GM21381 (cell line): Measurements from ENCODE around the gene COL9A2.
A peak's percentile ranks its signal among the peaks of the same experiment; 100 is the strongest.

ENCODE experiments used
- ATAC-seq: cut with Tn5 transposase; IDR thresholded peaks from one replicate; pipeline ENCODE4 v1.9.1; 2021; ENCODE audit warnings: mild to moderate bottlenecking, moderate library complexity; ENCODE audit not compliant: unreplicated experiment

Gene COL9A2

DNA sequence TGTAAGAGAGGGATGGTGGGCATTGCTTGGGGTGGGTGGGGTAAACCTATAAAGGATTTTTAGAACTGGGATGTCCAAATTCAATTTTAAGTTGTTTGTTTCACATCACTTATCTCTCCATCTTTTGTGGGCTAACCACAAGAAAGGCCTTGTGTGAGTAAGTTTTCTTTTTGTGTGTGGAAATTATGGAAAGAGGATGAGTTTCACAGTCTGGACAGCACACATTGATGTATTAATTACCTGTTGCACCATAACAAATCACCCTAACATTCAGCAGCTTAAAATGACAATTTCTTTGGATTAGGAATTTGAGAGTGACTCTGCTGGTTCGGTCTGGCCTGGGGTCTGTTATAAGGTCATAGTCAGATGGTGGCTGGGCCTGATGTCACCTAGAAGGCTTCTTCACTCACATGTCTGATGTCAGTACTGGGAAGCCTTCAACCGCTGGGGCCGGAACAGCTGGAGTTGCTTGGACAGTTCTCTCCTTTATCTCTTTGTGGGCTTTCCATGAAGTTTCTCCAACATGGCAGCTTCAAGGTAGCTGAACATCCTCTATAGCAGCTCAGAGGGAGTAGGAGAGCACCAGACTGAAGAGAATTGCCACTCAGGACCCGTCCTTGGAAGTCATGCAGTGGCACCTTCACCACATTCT is 2.0 kb upstream of the COL9A2 start:
- no peak for ATAC-seq

DNA sequence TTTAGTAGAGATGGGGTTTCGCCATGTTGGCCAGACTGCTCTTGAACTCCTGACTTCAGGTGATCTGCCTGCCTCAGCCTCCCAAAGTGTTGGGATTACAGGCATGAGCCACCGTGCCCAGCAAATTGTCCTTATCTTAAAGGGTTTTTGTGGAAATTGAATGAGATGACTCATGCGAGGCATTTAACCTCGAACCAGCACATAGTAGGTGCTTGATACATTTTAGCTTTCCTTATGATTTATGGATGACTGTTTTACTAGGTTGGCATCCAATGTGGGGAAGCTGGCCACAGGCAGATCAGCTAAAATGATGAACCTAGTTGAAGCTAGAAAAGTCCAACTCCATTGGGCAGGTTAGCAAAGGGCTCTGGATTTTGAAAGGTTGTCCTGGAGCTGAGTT is 1.4 kb upstream of the COL9A2 start:
- ATAC-seq, result no peak

DNA sequence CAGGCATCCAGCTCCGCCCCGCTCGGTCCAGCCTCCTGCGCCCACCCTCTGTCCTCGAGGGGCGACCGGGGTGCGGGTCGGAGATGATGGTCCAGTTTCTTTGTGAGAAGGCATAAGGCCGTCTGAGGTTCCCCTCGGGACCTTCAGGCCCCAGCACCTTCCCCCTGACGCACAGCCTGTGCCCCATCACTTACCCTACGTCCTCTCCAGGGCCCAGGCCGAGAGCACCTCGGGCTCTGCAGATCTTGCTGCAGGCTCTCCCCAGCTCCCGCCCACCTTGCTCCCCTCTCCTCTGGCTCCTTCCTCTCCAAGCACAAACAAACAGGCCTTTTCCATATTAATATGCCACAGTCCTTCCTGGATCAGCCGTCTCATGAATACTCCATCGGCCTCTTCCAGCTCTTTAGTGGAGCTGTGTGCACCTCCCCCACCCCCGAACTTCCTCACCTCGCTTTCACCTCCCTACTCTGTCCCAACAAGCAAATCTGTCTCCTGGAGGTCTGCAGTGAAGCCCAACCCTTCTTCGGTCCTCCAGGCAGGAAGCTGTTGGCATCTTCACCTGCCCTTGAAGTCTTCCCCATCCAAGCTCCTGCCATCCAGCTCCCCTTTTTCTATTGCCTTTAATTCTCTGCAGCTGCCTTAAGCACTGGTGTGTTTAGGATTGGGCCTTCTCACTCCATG is 448 bp upstream of the COL9A2 start:
- ATAC-seq, result no peak

DNA sequence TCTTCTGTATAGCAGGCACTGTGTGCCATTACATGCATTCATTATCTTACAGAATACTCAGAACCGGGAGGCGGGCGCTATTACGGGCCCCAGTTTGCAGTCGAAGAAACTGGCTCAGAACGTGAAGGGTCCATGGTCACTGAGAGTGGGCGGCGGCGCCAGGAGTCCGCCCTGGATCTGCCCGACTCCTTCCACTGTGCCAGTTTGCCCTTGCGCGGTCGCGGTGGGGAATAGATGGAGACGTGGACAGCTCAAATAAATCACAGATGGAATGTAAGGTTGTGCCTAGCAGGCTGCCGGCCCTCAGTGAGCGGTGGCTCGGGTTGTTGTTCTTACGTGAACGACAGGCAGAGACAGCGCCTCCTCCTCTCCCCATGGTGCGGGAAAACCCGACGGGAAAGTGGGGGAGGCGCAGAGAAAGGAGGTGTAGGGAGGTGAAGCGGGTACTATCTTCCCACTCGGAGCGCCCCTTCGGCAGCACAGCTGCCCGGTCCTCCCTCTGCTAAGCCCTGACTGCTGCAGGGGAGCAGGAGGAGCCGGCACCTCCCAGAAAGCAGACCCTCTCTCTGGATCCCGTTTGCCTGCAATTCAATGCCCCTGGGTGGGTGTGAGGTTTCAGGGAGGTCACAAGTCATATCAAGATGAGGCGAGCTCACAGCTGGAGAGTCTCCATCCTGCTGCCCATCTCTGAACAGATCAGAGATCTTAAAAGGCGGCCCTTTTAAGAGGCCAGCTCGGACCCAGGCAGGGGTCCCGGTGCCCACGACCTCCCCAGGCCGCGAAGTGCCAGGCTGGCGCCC is 1.1 kb downstream of the COL9A2 start:
- no peak for ATAC-seq

DNA sequence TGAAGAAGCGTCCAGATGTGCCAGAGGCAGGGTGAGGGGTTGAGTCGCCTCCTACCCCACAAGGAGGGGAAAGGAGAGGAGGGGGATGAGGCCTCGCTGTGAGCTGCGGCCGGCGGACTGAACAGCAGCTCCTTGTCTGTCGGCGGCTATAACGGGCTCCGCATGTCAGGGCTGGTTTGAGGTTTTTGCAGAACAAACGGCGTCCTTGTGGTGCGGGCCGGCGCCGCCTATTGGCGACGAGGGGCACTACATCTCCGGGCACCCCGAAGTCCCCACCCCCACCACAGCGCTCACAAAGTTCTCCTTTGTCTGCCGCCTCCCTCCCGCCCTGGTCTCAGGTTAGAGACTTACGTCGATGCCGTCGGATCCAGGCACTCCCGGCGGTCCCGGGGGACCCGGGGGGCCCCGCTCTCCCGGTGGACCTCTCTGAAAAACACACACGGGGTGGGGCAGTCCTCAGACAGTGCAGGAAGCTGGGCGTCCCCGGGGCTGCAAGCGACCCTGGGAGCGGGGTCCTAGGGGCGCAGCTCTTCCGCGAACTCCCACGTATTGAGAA is 1.8 kb downstream of the COL9A2 start:
- ATAC-seq, result peak; percentile 57

DNA sequence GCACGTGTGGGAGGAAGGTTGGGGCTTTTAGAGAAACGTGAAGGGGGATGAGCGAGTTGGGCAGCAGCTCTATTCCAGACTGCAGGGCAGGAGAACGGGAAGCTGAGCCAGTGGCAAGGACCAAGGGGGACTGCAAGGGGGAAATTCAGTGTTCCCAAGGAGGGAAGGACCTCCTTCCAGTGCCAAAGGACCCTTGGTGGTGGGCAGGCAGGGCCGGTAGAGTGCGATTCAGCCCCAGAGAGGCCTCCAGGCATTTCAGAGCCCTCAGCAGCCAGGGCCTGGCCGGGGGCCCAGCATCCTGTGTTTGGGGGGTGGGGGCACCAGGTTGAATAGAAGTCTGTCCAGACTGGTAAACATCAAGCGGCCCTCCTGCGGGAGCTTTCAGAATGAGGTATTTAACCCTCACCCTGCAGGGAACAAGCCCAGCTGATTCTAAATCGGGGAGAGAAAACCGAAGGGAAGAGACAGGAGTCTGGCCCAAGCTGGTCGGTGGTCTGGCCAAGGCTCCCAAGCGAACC is 2.3 kb downstream of the COL9A2 start:
- no peak for ATAC-seq

DNA sequence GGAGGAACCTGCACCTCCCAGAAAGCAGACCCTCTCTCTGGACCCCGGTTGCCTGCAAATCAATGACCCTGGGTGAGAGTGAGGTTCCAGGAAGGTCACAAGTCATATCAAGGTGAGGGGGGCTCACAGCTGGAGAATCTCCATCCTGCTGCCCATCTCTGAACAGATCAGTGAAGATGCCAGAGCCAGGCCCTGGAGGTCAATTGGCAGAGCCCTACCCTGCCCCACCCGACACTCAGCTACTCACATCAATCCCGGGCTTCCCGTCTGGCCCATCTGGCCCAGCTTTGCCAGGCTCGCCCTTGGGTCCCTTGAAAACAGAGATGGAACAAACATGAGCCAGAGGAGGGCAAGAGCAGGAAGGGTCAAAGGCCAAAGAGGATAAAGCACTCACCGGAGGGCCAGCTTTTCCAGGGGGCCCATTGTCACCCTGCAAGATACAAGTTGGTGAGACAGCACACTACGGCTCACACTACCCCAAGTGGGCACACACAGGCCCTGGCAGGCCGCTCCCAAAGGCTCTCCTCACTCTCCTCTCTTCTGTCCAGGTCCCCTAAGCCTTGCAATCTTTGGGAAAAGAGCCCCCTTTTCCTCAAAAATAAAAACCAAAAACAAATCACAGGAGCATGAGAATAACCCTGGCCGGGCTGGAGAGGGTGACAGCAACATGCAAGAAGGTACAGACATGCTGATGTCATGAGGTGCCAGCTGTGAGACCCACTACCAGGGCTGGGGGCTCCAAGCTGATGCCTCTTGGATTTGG is 2.9 kb downstream of the COL9A2 start:
- no peak for ATAC-seq

DNA sequence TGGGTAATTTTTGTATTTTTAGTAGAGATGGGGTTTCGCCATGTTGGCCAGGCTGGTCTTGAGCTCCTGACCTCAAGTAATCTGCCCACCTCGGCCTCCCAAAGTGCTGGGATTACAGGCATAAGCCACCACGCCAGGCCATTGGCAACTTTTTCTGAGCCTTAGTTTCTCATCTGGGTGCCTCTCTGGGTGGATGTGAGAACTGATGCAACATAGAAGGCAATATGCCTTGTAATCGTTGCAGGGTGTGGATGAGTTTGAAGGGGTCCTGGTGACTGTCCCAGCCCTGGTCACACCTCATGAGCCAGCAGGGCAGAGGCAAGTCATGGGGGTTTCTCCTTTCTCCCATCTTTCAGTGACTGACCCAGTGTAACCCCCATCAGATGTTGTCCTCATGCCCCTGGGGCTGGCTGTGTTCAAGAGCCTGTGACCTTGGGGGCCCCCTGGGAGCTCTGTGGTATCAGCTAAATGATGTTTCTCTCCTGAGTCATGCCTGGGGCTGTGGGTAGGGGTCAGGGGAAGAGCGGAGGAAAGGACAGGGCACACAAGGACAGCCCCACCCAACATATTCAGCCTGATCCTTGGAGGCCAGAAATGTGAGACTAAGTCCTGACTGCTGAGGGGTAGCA is 3.6 kb downstream of the COL9A2 start:
- ATAC-seq, result no peak

DNA sequence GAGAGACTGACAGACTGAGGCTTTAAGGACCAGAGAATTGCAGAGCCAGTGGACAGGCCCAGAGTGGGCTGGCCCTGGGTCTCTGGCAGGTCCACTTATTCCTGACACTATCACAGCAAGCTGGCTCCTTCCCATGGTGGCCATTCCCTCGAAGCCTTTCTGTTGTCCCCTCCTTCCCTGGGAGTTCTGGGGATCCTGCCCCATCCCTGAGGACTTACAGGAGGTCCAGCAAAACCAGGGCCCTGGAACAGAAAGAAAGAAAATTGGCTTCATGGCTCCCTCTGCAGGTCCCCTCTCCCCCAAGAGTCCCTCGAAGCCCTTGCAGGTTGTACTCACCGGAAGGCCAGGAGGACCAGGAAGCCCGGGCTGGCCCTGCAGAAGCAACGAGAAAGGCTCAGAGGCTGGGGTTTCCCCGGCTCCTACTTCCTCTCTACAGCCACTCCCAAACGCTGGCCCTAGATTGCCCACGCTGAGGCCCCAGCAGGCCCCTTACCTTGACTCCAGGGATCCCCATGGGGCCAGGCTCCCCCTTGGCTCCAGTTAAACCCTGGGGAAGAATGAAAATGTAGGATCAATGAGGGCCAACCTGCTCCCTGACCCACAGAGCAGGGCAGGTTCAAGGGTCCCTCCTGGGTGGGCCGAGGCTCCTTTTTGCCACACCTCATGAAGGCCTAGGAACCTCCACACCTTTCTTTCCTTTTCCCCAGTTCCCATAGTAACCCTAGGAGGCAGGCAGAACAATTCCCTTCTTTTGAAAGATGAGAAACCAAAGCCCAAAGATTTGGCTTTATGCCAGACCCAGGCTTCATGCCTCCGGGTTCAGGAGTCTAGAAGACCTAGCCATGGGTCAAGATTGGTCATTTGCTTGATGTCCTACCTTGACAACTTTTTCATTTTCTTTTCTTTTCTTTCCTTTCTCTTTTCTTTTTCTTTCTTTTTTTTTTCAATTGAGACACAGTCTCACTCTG is 4.6 kb downstream of the COL9A2 start:
- ATAC-seq, result no peak

DNA sequence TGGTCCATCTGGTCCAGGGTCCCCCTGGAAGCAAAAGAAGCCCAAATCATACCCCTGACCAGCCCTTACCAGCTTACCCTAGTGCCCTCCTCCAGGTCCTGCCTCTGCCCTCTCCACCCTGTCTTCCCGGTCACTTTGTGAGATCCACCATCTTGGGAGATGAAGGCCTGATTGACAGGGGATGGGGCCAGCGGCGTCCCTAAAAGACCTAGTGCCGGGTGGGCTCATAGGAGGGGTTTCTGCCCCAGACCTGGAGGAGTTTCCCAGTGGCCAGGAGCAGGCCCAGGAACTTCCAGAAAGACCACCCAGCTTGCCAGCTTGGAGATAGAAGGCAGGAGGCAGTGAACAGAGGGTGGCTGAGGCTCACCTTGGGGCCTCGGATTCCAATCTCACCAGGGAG is 5.4 kb downstream of the COL9A2 start:
- ATAC-seq, result no peak

DNA sequence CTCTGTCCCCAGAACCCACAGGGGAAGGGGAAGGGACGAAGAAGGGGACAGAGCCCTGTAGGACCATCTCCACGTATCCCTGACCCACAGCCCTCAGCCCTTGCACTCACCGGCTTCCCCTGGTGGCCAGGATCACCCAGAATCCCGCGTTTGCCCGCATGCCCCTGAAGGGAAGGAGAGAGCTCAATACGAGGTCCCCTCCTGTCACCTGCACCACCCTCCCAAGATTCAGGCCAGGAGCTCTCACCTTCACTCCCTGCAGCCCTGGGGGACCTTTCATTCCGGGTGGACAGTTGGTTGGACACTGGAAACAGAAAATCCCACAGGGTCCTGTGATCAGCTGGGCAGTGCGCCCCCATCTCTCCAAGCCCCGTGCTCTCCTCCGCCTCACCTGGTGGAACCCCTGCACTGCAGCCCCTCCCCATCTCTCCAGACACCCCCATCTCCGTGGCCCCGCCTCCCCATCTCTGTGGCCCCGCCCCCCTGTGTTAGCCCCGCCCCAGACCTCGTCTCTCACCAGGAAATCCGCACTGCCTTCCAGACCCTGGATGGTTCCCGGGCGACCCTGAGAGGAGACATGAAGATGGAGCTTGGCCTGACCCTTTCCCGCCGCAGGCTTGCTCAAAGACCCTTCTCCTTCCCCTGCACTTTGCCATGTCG is 6.0 kb downstream of the COL9A2 start:
- no peak for ATAC-seq

DNA sequence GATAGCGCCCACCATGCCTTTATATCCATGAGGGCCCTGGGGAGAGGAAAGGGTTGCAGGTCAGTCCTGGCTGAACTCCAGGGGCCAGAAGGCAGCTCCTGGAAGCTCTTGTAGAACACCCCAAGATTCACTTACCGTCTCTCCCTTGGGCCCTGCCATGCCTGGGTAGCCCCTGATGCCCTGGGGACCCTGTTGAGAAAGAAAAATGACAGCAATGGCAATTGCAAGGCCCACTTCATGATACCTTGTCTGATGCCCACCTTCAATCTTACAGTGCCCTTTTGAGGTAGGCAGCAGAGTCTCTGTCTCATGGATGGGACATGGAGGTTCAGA is 7.0 kb downstream of the COL9A2 start:
- no peak for ATAC-seq

DNA sequence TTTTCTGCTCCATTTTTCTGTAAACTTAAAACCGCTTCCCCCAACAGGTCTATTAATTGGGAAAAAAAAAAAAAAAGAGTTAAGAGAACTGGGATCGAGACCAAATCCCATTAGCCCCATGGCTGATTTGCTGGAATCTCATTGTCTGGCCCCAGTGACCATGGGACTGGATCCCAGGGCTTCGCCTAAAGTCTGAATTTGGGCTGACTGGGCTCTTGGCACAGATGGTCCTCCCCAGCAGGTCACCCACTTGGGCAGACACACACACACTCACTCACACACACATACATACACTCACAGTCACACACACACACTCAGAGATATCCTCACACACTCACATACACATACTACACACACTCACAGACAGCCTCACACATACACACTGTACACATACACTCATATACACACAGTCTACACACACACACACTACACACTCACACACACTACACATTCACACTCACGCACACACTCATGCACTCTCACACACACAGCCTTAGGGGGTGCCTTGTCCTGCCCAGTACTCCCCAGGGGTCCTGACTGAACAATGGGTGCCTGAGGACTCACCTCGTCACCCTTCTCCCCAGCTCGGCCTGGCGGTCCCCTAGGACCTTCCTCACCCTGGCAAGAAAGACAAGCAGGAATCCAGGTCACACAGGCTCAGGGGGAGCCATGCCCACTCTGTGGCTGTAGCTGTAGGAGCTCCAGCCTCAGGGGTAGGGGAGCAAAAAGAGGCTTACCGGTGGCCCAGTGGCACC is 7.5 kb downstream of the COL9A2 start:
- ATAC-seq, result no peak

DNA sequence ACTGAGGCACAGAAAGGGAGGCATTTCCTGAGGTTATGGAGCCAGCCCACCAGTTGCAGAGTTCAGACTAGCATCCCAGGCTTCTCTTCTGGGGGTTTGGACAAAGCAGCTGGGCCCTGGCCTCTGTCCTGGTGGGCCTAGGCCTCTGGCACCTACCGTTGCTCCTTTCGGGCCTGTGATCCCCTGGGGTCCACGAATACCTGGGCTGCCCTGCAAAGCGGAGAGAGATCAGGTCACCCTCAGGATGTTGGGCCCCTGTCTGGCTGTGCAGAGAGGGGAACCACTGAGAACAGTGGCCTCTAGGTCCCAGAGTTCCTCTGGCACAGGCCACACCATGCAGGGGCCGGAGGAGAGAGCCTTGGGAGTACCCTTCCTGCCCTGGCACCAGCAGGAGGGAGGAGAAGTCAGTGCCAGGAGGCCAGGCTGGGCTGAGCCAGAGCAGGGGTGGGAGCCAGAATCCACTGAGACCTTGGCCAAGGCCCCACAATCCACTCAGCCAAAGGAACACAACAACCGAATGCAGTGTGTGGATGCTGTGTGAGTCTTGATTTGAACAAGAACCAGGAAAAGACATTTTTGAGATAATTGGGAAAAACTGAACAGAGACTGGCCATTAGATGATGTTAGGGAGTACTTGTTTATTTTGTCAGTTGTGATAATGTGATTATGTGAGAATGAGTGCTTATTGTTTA is 8.9 kb downstream of the COL9A2 start:
- ATAC-seq, result no peak

DNA sequence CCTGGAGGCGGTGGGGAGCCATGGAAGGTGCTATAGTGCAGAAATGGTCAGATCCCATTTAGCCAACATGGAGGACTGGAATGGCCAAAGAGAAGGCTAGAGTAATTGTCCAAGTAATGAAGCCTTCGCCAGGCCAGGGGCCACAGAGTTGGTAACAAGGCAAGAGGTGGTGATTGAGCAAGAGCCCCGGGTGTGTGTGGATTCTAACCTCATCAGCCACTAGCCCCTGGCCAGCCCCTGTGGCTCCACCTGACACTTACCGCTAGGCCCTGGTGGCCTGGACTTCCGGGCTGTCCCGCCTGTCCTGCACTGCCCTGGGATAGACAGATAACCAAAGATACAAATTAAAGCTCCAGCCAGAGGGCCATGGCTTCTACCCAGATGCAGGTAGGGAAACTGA is 9.9 kb downstream of the COL9A2 start:
- ATAC-seq, result no peak

DNA sequence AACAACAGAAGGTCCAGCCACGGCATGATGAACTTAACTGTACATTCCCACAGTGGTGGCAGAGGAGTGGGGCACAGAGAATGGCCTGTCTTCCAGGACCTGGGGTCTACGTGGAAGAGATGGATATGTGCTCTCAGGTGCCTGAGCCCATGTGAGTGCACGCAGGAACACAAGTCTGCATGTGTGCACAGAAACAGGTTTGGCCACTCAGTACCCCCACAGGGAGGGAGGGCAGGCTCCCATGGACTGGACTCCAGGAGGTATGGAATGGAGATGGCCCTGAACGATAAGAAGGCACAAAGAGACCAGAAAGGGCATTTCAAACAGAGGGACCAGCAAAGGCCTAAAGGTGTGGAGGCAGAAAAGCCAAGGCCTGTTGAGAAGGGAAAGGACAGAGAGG is 10.8 kb downstream of the COL9A2 start:
- ATAC-seq, result no peak

DNA sequence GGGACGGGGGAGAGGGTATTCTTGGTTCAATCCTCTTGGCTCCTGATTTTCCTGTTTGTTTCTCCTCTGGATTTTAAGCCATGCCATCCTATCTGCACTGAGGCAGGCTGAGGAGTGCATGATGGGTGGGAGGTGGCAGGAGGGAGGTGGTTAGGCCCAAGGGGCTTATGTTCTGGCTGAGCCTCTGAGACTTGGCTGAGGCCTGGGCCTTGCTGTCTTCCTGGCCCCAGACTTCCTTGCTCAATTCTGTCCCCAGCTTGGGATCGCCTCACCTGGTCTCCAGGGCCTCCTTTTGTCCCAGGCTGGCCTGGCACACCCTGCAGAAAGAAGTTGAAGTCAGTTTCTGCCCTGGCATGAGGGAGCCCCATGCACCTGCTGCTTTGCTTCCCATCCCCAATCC is 11.2 kb downstream of the COL9A2 start:
- ATAC-seq, result no peak

DNA sequence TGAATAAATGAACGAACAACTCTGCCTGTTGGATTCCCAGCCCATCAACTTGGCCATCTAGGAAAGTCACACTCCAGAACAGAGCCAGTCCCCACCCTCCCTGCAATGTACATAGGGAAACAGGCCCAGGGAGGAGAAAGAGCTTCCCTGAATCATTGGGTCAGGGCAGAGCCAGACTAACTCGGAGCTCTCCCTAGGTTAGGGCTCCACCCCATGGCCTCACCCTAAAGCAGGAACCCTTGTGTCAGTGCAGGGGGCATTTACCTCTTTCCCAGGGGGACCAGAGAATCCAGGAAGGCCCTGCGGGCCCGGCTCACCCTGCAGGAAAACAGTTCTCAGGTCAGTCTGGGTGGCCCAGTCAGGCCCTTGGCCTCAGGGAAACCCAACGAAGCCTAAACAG is 11.6 kb downstream of the COL9A2 start:
- ATAC-seq, result no peak
